HFFc6 (cell line): ENCODE data around the gene PLK5. TPM values are rescaled to one million over a fixed set of nuclear protein-coding genes. Genes with fewer than 3 reads are reported as not detected.

Experiments used
- DNase-seq: peaks from one replicate; pipeline ENCODE4 v3.0.0-alpha.2; 2018
- H3K27ac Mint-ChIP-seq: 2 replicates; pipeline ENCODE4 v1.8.0; 2020; ENCODE audit warnings: mild to moderate bottlenecking, mixed read lengths
- H3K27me3 Mint-ChIP-seq: 2 replicates; pipeline ENCODE4 v1.8.0; 2021; ENCODE audit warnings: mild to moderate bottlenecking, moderate library complexity, mixed read lengths; ENCODE audit not compliant: insufficient read depth
- H3K36me3 Mint-ChIP-seq: 2 replicates; pipeline ENCODE4 v1.8.0; 2021; ENCODE audit warnings: low read depth, mixed read lengths
- H3K4me1 Mint-ChIP-seq: 2 replicates; pipeline ENCODE4 v1.8.0; 2020; ENCODE audit warnings: low read depth, mixed read lengths
- H3K4me3 Mint-ChIP-seq: 2 replicates; pipeline ENCODE4 v1.8.0; 2020; ENCODE audit warnings: mild to moderate bottlenecking, moderate library complexity, mixed read lengths
- H3K9me3 Mint-ChIP-seq: 2 replicates; pipeline ENCODE4 v1.8.0; 2020; ENCODE audit warnings: mild to moderate bottlenecking, mixed read lengths
- CTCF ChIP-seq: fragments of 200-600 bp; sonication (generic); IDR thresholded peaks from 2 replicates; pipeline ENCODE4 v1.5.0; 2021; ENCODE audit warnings: antibody characterized with exemption, mild to moderate bottlenecking
- total RNA-seq, 6 experiments: library from RNA; stranded (reverse); fragmentation: NEBNext Ultra II Directional; extraction: Animal tissue kit (Norgen Biotek cat#: 25700); gene quantifications; 2 replicates in 1 of 6; 3 replicates in 5 of 6; pipeline ENCODE4 v1.2.3, GENCODE V29; 2021

PLK5 gene
- total RNA-seq, 6 experiments from 2014 or later = 0.26 to 1.3 (median 0.70) TPM

DNA sequence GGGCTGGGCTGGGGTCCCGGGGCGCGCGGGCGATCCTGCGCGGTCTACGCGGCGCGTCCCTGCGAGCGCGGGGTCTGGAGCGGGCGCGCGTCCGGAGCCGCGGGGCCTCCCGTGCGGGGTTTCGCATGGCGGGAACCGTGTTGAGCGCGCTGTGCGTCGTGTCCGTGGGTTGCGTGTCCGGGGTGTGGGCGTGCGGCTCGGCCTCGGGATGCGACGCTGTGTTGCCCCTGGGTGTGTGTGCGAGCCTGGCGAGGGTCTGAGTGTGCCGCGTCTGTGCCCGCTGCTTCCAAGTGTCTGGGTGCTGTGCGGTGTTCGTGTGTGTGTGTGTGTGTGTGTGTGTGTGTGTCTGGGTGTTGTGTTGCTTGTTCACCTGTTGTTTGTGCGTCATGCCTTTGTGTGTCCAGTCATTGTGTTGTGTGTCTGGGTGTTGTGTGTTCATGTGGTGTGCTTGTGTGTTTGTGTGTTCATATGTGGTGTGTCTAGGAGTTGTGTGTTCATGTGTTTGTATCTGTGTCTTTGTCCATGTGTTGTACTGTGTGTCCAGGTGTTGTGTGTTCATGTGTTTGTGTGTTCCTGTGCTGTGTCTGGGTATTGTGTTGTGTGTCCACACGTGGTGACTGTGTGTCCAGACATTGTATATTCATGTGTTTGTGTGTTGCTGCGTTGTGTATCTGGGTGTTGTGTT lies 552 bp downstream of the PLK5 start:
- TF ChIP-seq CTCF = no peak
- Mint-ChIP-seq H3K4me1 (no peaks in the 10 kb centered on the region; the same call in 1 of the 2 replicates), H3K4me3 (no peak overlapping the region), H3K36me3 (no peaks in the 10 kb centered on the region), H3K9me3 (peaks cover 7% of the 10 kb centered on the region), H3K27me3 (peaks cover 15% of the 10 kb centered on the region), H3K27ac (no peak overlapping the region)
- DNase-seq = no peak

DNA sequence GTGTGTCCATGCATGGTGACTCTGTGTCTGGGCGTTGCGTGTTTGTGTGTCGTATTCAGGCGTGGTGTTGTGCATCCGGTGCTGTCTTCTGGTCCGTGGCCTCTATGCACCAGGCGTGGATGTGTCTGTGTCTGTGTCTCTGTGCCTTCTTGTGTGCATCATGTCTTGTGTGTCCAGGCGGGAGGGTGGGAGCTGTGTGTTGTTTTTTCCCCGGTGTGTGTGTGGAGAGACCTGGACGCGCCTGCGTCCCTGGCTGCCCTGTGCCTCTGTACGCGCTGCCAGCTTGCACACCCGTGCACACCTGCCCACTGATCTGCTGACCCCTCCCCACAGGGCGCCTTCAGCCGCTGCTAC lies 1.1 kb downstream of the PLK5 start:
- H3K4me3 Mint-ChIP-seq = no peak overlapping the region
- H3K27ac Mint-ChIP-seq = no peak overlapping the region
- TF ChIP-seq CTCF = no peak
- no peaks in the 10 kb centered on the region; the same call in 1 of the 2 replicates for H3K4me1 Mint-ChIP-seq
- H3K36me3 Mint-ChIP-seq = no peaks in the 10 kb centered on the region
- DNase-seq = no peak
- peaks cover 15% of the 10 kb centered on the region for H3K27me3 Mint-ChIP-seq
- H3K9me3 Mint-ChIP-seq = peaks cover 7% of the 10 kb centered on the region

DNA sequence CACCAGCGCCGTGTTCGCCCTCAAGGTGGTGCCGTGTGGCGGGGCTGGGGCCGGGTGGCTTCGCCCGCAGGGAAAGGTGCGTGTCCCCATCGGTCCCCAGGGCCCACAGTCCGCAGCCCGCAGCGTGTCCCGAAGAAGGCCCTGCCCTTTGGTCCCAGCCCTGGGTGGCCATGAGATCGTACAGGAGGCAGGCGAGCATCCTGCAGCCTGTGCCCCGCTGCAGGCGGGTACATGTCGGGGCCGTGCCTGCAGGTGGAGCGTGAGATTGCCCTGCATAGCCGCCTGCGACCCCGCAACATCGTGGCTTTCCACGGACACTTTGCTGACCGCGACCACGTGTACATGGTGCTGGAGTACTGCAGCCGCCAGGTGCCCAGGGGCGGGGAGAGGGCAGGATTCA lies 1.5 kb downstream of the PLK5 start:
- DNase-seq = no peak
- peaks cover 7% of the 10 kb centered on the region for H3K9me3 Mint-ChIP-seq
- no peaks in the 10 kb centered on the region; the same call in 1 of the 2 replicates for H3K4me1 Mint-ChIP-seq

DNA sequence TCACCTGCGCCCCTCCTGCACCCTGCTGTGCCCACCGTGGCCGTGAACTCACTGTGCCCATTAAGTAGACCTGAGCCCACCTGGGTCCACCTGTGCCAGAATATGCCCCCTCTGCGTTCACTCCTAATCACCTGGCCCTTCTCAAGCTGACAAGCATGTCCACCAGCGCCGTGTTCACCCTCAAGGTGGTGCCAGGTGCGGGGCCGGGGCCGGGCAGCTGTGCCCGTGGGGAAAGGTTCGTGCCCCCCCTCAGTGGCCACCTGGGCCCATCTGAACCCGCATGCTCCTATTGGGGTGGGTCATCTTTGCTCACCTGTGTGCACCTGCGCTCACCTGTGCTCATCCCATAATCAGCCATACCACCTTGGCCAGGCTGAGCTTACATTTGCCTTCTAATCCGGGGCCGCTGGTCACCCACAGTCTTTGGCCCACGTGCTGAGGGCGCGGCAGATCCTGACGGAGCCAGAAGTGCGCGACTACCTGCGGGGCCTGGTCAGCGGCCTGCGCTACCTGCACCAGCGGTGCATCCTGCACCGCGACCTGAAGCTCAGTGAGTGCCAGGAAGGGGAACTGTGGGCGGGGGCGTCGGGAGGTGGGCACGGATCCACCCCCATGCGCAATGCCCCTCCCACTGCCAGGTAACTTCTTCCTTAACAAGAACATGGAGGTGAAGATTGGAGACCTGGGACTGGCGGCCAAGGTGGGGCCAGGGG lies 2.3 kb downstream of the PLK5 start:
- H3K27me3 Mint-ChIP-seq = peaks cover 15% of the 10 kb centered on the region
- H3K4me3 Mint-ChIP-seq = no peak overlapping the region
- no peak for TF ChIP-seq CTCF
- peaks cover 7% of the 10 kb centered on the region for H3K9me3 Mint-ChIP-seq
- H3K36me3 Mint-ChIP-seq = no peaks in the 10 kb centered on the region
- DNase-seq = no peak
- H3K4me1 Mint-ChIP-seq = no peaks in the 10 kb centered on the region; the same call in 1 of the 2 replicates
- H3K27ac Mint-ChIP-seq = no peak overlapping the region

More for the DNA sequence above, 1.5 kb downstream of the PLK5 start:
- Mint-ChIP-seq H3K4me3 (no peak overlapping the region), H3K27ac (no peak overlapping the region), H3K27me3 (peaks cover 15% of the 10 kb centered on the region), H3K36me3 (no peaks in the 10 kb centered on the region)
- TF ChIP-seq CTCF = no peak

- Mint-ChIP-seq H3K36me3 (no peaks in the 10 kb centered on the region), H3K9me3 (peaks cover 7% of the 10 kb centered on the region), H3K4me3 (no peak overlapping the region), H3K27ac (no peak overlapping the region), H3K4me1 (no peaks in the 10 kb centered on the region; the same call in 1 of the 2 replicates), H3K27me3 (peaks cover 17% of the 10 kb centered on the region)
- no peak for TF ChIP-seq CTCF
- no peak for DNase-seq
Measured at GRCh38 chr19:1526979-1527649, 3.2 kb downstream of the PLK5 start.
